Measurements from ENCODE around the gene TMED1.

Gene TMED1

DNA sequence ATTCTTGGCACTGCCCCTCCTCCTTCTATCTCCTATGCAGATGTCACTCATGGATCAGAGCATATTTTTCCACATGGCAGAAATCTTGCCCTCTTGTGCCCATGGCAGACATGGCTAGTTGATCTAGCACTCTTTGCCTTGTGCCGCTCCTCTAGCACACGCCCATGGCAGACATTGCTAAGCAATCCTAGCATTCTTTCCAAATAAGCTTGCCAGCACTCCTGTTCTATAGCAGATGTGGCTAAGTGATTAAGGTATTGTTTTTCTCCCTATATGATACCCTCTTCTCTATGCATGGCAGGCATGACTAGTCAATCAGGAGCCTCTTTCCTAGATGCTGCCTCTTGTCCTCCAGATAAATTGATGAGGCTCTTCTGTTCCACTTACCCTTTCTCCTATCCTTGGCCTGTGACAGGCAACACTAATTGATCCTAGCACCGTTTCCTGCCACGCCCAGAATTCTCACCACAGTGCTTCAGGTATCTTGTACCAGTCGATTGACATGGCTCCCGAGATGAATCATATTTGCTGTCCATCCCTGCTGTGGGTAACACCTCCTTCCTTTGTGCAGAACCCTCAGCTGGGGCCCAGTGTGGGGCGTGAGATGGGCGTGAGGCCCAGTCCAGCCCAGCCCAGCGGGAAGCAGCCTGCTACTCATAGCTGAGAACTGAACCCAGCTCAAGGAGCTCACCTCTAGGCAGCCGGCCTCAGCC is 26.9 kb downstream of the TMED1 start:
- DNase-seq: peak; percentile 55

- no peak for DNase-seq
Observed at GRCh38 chr19:10805758-10806247, 30.2 kb downstream of the TMED1 start.

- DNase-seq: no peak
Observed at GRCh38 chr19:10805065-10805757, 30.8 kb downstream of the TMED1 start.

GRCh38 chr19:10803252-10803651 is 32.8 kb downstream of the TMED1 start:
- no peak for DNase-seq

DNA sequence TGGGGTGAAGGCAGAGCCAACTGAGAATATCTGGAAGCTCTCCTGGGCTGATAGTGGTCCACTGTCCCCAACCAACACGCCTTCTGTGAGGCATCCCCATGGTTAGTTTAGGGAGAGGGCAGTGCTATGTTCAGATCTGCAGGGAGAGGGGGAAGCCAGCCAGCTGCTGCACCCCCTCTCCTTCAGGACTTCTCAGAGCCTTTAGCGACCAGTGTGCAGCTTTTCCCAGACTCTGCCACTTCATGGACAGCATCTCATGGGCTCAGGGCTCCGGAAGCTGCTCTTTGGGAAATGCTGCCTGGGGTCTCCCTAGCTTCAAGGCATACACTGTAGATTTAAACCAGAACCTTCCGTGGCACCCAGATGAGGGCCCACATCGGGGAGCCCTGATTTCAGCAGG is 33.5 kb downstream of the TMED1 start:
- DNase-seq: no peak

GRCh38 chr19:10800488-10800887 is 35.5 kb downstream of the TMED1 start:
- no peak for DNase-seq

DNA sequence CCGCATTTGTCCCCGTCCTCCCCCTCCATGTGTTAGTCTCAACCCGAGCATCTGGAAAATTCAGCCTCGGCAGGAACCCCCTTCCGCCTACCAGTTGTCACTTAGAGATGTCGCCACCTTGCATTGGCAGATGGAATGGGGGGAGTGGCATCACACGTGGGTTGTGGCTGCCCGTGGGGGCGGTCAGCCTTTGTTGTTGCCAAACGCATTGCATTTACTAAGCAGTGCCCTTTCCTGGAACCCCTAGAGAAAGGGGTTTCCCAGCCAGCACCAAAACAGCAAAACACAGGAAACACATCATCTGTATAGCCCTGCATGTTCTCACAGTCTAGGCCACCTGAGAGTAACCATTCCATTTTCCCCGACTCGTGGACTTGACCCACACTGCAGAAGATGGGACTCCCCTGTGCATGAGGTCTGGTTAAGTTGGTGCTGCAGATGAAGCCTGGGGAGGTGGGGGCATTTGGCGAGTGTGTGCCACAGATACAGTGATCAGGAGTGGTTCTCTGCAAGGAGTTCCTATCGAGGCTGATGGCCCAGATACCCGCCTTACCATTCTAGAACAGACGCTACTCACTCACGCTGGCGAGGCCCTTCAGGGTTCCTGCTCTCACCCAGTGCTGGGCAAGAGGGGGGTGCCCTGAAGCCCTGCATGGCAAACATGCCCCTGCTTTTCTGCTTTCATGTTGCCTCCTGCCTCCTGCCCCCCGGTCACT is 38.3 kb downstream of the TMED1 start:
- DNase-seq: peak; percentile 91

- DNase-seq: peak; percentile 31
Observed at GRCh38 chr19:10797078-10797477, 38.9 kb downstream of the TMED1 start.

DNA sequence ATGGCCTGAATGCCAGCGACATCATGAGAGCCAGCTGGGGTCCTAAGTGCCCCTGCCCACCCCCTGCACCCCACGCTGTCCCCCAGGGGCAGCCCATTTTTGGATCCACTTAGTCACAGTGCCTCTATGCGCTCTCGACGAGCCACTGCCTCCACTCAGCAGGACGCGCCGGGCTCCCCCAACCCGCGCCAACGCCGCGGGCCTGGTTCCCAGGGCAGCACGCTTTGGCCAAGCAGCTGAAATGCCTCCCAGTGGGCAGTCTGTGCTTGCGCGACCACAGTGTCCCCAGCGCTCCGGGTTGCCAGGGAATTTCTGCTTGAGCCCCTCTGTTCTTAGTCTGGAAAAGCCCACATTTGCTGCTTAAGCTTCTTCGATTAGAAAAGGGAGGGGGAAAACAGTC is 39.4 kb downstream of the TMED1 start:
- DNase-seq: no peak

DNA sequence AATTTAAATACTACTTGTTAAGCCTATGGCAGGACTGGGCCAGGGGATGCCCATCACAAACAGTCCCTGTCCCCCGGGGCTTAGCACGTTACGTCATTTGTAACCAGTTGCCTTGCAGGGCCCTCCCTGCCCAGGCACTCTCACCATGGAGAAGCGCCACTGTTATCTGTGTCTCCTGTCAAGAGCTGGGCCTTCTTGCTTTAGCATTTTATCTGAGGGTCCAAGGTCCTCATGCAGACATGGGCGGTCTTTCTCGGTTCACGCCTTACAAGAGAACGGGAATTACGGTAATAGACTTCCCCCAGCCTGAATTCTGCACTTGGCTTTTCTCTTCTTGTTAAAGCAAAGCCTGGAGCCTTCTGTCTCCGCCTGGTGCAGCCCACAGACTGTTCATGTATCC is 46.1 kb downstream of the TMED1 start:
- no peak for DNase-seq

GRCh38 chr19:10788146-10788545 is 47.9 kb downstream of the TMED1 start:
- DNase-seq: no peak

DNA sequence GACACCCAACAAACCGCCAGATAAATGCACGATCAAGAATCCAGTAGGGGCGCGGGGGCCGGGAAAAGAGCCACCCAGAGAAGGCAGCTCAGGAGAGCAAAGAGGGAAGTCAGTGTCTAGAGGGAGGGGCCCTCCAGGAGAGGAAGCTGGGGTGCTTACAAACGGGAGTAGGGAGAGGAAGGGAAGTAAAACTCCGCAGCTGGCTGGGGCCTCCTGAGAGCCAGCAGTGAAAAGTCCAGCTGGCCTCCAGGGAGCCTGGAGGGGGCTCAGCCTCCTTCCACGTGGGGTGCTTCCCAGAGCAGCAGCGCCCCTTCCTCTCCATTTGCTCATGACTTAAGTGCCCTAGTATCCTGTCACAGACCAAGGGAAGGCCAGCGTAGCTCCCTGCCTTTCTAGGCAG is 51.8 kb downstream of the TMED1 start:
- DNase-seq: no peak

DNA sequence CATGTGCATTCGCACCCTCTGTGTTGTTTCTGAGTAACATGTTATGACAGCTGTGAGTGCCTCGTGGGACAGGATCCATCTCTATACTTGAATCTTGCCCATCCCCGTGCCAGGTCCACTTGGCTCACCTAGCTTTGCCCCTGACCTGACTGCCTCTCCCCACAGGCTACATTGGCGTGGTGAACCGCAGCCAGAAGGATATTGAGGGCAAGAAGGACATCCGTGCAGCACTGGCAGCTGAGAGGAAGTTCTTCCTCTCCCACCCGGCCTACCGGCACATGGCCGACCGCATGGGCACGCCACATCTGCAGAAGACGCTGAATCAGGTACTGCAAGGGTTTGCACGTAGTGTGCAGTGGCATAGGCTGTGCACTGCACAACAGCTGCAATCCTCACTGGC is 53.2 kb downstream of the TMED1 start:
- DNase-seq: no peak
